ENCODE results near the gene NR4A1. TPM values are rescaled to one million over a fixed set of nuclear protein-coding genes. Genes with fewer than 3 reads are reported as not detected.

NR4A1 gene
- total and polyA plus RNA-seq, 2 of the 13 experiments (the other 11 are each of a cell fraction or from before 2014, with no cell fraction given) = 5.7 to 15.2 TPM

- TF ChIP-seq CBX5 (CRISPR knock-in tag; IDR thresholded peaks at IDR 0.05; ENCODE audit: borderline replicate concordance) (no peak), ZFP90 (CRISPR knock-in tag; IDR thresholded peaks at IDR 0.05; ENCODE audit: borderline replicate concordance) (no peak), TEAD3 (CRISPR knock-in tag; optimal IDR thresholded peaks at IDR 0.05; ENCODE audit: borderline replicate concordance) (peak; percentile 46), NFAT5 (CRISPR knock-in tag; IDR thresholded peaks at IDR 0.05) (no peak), KMT2A (CRISPR knock-in tag; IDR thresholded peaks at IDR 0.05) (no peak), MAX (IDR thresholded peaks at IDR 0.05) (peak; percentile 25; the same call in 1 of the 2 replicates), TEF (CRISPR knock-in tag; IDR thresholded peaks at IDR 0.05) (no peak), CEBPZ (IDR thresholded peaks at IDR 0.05; ENCODE audit: low read length) (no peak), HNF1B (CRISPR knock-in tag; IDR thresholded peaks at IDR 0.05) (0 out of 2 replicates have a peak, but pooled peaks have one; percentile 33), SALL1 (CRISPR knock-in tag; IDR thresholded peaks at IDR 0.05) (peak; percentile 49), HOMEZ (CRISPR knock-in tag; IDR thresholded peaks at IDR 0.05; ENCODE audit: low read depth) (no peak), HMGXB4 (CRISPR knock-in tag; IDR thresholded peaks at IDR 0.05; ENCODE audit: borderline replicate concordance in 1 of 2, low read depth in 1 of 2) (peak in 1 of 2 experiments; percentile 26; a peak in 1 of 4 replicates)
Observed at GRCh38 chr12:52020539-52021336, 30.5 kb upstream of the NR4A1 start (continued).

All from HepG2 (cell line).